Activated CD4-positive, alpha-beta T cell treated with anti-CD3 and anti-CD28 coated beads, Interleukin-10, Interleukin-2, amounts not matched to agents 100 ng/mL and 50 ng/mL, durations not matched to agents 16 hours and 8 hours (primary cell): ENCODE measurements around the gene GALNT9.
"Not testable (repeated sequence)": the region's sequence is repeated elsewhere in the genome, so short reads cannot be mapped to it uniquely, and the experiment has no call there.

Source experiments
- DNase-seq: peaks from one replicate; pipeline ENCODE4 v3.0.0-alpha.2; 2020

GALNT9 gene

DNA sequence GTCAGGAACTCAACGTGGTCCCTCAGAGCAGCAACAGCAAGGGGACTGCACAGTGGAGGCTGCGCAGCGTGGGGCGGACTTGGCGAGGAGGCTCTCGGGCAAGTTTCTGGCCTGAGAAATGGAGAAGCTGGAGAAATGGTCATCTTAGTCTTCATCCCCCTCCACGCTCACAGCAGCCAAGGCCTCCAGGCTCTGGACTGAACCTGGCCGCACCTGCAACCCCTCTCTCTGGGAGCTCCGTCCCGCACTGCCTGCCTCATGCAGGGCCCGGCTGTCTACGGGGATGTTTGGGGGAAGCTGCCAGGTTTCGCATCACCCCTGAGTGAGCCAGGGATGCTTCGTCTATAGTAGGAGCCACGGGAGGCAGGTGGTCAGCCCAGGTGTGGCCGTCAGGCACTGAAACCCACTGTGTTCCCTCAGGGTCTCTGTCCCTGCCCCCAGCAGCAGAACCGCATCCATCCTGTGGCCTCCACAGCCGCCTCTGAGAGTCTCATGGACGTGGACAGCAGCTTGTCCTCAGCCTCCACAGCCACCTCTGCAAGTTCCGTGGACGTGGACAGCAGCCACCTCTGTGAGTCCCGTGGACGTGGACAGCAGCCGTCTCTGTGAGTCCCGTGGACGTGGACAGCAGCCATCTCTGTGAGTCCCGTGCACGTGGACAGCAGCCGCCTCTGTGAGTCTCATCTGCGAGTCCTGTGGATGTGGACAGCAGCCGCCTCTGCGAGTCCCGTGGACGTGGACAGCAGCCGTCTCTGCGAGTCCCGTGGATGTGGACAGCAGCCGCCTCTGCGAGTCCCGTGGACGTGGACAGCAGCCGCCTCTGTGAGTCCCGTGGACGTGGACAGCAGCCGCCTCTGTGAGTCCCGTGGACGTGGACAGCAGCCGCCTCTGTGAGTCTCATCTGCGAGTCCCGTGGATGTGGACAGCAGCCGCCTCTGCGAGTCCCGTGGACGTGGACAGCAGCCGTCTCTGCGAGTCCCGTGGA lies 29.1 kb upstream of the GALNT9 start:
- DNase-seq, result not testable (repeated sequence)

- no peak for DNase-seq
These were observed 28.3 kb upstream of the GALNT9 start for GRCh38 chr12:132357623-132358186.

GRCh38 chr12:132356691-132357622 lies 27.6 kb upstream of the GALNT9 start:
- no peak for DNase-seq

DNA sequence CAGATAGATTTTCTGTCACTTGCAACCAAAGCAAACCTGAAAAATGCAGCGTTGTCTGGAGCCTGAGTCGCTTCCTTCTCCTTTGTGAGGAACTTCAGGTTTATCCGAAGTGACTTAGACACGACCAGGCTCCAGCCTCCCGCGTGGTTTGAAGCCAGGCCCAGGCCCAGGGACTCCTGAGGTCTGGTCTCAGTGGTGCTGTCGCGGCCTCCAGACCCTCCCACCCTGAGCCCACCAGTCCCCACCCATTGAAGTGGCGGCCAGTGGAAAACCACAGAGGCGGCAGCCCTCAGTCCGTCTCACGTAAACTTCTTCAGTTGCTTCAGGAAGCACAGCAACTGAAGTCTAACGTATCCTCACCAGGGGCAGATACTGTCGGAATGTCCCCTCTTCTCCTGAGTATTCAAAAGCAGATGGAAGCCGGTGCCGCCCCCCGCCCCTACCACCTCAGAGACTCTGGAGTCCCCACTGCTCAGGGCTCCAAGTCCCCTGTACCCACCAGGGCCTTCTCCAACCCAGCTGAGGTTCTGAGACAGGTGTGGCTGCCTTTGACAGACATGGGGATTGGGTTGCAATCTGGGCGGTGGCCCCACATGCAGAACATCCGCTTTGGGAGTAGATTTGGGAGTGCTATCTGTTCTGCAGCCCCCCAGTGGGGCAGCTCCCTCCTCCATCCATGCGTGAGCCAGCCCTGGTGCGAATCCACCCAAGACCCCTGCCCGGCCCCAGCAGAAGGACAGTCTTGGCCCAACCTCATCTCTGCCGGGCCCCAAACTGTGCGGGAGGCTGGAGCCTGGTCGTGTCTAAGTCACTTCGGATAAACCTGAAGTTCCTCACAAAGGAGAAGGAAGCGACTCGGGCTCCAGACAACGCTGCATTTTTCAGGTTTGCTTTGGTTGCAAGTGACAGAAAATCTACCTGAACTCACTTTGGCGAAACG lies 26.6 kb upstream of the GALNT9 start:
- DNase-seq, result no peak

GRCh38 chr12:132354982-132355680 lies 25.7 kb upstream of the GALNT9 start:
- DNase-seq, result no peak

DNA sequence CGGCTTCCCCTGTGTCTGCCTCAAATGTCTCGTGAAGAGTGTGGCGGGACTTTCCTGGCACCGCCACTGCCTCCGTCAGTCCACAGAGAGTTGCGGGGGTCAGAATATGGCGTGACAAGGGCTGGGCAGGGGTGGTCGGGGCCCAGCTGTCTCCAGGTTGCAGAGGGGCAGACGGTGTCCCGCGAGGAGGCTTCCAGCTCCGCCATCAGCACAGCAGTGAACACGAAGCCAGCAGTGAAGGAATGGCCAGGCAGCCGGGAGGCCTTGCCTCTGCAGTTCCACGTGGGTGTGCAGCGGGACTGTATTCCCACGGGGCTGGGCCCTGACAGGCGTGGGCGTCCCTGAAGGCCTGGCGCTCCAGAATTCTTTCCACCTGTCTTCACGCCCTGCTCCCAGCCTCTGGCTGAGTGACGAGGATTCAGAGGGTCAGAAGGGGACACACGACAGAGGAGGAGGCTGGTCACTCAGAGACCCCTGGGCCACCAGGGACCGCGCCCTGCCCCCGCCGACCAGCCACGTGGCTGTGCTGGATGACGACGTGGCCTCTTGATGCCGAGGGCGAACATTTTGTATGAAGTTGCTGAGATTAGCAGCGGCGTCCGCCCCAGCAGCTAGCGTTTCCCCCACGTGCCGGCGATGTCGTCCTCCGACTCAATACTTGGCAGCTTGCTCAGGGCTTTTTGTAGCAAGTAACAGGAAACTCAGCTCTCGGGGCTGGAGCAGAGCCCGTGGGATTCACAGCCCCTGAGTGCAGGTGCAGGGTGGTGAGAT lies 25.0 kb upstream of the GALNT9 start:
- DNase-seq, result no peak

GRCh38 chr12:132353811-132354210 lies 24.4 kb upstream of the GALNT9 start:
- DNase-seq, result no peak

- DNase-seq, result no peak
These were observed 23.8 kb upstream of the GALNT9 start for GRCh38 chr12:132352896-132353800.

- no peak for DNase-seq
These were observed 22.5 kb upstream of the GALNT9 start for GRCh38 chr12:132351751-132352495.

DNA sequence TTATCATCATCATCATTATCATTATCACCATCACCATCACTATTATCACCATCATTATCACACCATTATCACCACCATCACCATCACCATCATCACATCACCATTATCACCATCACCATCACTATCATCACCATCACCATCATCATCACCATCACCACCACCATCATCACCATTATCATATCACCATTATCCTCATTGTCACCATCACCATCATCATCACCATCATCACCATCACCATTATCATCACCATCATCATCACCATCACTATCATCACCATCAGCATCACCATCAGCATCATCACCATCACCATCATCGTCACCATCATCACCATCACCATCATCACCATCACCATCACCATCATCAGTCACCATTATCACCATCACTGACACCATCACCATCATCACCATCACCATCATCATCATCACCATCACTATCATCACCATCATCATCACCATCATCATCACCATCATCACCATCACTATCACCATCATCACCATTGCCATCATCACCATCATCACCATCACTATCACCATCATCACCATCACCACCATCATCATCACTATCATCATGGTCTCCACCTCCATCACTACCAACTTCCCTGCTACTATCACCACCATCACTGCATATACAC lies 20.2 kb upstream of the GALNT9 start:
- DNase-seq, result no peak

- DNase-seq, result no peak
These were observed 18.8 kb upstream of the GALNT9 start for GRCh38 chr12:132348176-132348575.

GRCh38 chr12:132347176-132347855 lies 17.9 kb upstream of the GALNT9 start:
- no peak for DNase-seq

DNA sequence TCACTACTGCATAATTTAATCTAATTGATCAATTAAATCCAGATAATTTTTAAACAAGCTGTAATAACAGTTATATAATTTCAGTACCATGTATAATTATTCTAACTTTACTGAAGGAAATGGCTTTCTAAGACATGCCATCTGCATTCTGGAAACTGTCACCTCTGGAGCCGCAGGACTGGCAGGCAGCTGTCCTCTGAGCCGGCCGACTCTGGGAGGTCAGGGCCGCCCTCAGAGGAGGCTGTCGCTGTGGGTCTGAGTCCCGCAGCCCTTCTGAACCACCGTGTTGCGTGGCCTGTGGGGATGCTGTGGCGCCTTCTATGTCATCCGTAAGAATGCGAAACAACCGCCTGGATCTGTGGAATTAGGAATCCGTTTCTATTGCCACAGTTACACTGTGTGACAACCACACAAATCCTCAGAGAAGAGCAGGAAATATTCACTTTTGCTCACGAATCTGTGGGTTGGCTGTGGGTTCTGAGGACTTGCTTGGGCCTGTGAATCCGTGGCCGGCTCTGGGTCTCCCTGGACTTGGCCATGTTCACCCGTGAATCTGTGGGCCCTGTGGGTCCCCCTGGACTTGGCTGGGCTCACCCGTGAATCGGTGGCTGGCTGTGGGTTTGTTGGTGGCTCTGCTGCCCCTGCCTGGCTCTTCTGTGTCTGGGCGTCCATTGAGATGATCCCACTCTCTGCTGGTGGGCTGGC lies 17.2 kb upstream of the GALNT9 start:
- DNase-seq, result no peak

DNA sequence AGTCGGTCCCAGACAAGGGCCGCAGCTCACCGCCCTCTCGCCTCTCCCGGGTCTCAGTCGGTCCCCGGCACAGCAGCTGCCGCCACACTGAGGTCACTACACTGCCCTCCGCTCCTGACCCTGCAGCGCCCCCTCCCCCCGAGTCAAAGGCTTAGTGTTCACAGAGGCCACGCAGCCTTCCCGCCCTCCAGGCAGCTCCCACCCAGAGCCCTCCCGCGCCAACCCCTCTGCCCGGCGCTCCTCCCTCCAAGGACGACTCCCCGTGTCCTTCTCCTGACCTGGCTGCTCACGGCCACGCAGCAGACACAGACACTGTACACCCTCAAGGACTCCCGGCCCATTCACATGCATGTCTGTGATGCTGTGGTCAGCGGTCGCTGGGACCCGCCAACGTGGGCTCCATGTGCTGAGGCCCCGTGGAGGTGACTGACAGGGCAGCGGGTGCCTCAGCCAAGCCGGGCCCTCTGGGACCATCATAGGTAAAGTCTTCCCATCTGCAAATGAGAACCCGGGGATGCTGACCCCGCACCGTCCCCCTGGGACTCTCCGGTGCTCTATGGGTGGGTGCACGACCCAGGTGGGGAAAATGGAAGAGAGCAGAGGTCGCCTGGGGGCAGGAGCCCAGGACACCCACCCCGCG lies 16.3 kb upstream of the GALNT9 start:
- no peak for DNase-seq

- DNase-seq, result no peak
These were observed 15.7 kb upstream of the GALNT9 start for GRCh38 chr12:132345126-132345525.

DNA sequence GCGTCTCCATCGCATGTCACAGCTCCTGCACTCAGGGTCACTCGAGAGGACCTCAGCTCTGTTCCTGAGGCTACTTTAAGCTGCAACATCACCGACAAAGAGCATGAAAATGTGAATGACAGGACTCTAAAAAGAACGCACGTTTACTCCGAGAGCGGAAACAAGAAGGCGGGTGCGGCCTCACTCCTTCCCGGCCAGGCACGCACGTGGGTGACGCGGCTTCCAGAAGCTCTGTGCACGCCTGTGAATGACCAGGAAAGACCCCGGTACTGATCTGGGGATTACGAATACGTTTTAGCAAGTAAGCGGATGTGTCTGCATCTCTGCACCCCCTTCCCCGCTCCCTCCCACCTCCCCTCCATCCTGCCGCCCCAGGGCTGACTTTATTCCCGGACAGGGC lies 15.2 kb upstream of the GALNT9 start:
- DNase-seq, result no peak
